Measurements from ENCODE around the gene RABGAP1.
A peak's percentile ranks its signal among the peaks of the same experiment; 100 is the strongest.

The RABGAP1 gene

GRCh38 chr9:122944960-122945888 lies 4.4 kb downstream of the RABGAP1 start:
- no peak for DNase-seq (ENCODE audit: low spot score)

GRCh38 chr9:122946461-122947005 lies 5.7 kb downstream of the RABGAP1 start:
- DNase-seq (ENCODE audit: low spot score) = no peak

GRCh38 chr9:122948313-122948712 lies 7.5 kb downstream of the RABGAP1 start:
- DNase-seq (ENCODE audit: low spot score) = no peak

- DNase-seq (ENCODE audit: low spot score) = no peak
These were observed 8.9 kb downstream of the RABGAP1 start for GRCh38 chr9:122949696-122950095.

GRCh38 chr9:122950263-122950662 lies 9.4 kb downstream of the RABGAP1 start:
- no peak for DNase-seq (ENCODE audit: low spot score)

- DNase-seq (ENCODE audit: low spot score) = no peak
These were observed 10.2 kb downstream of the RABGAP1 start for GRCh38 chr9:122951056-122951455.

GRCh38 chr9:122954253-122954691 lies 13.5 kb downstream of the RABGAP1 start:
- no peak for DNase-seq (ENCODE audit: low spot score)

GRCh38 chr9:122955961-122956360 lies 15.1 kb downstream of the RABGAP1 start:
- DNase-seq (ENCODE audit: low spot score) = no peak

- no peak for DNase-seq (ENCODE audit: low spot score)
These were observed 20.3 kb downstream of the RABGAP1 start for GRCh38 chr9:122961139-122961538.

- DNase-seq (ENCODE audit: low spot score) = no peak
These were observed 34.4 kb downstream of the RABGAP1 start for GRCh38 chr9:122975196-122975595.

GRCh38 chr9:122978601-122979000 lies 37.8 kb downstream of the RABGAP1 start:
- no peak for DNase-seq (ENCODE audit: low spot score)

GRCh38 chr9:122986010-122986409 lies 45.2 kb downstream of the RABGAP1 start:
- no peak for DNase-seq (ENCODE audit: low spot score)

- no peak for DNase-seq (ENCODE audit: low spot score)
These were observed 47.3 kb downstream of the RABGAP1 start for GRCh38 chr9:122988141-122988540.

GRCh38 chr9:122988920-122989621 lies 48.3 kb downstream of the RABGAP1 start:
- DNase-seq (ENCODE audit: low spot score) = no peak

GRCh38 chr9:122991370-122991830 lies 50.6 kb downstream of the RABGAP1 start:
- peak; percentile 70 for DNase-seq (ENCODE audit: low spot score)

GRCh38 chr9:122996586-122996985 lies 55.8 kb downstream of the RABGAP1 start:
- DNase-seq (ENCODE audit: low spot score) = peak; percentile 24

- no peak for DNase-seq (ENCODE audit: low spot score)
These were observed 57.6 kb downstream of the RABGAP1 start for GRCh38 chr9:122998448-122998847.

- DNase-seq (ENCODE audit: low spot score) = no peak
These were observed 59.7 kb downstream of the RABGAP1 start for GRCh38 chr9:123000371-123001068.

- no peak for DNase-seq (ENCODE audit: low spot score)
These were observed 61.9 kb downstream of the RABGAP1 start for GRCh38 chr9:123002754-123003153.

- peak; percentile 38 for DNase-seq (ENCODE audit: low spot score)
These were observed 62.6 kb downstream of the RABGAP1 start for GRCh38 chr9:123003466-123003865.

- DNase-seq (ENCODE audit: low spot score) = no peak
These were observed 65.1 kb downstream of the RABGAP1 start for GRCh38 chr9:123005964-123006363.

- DNase-seq (ENCODE audit: low spot score) = no peak
These were observed 66.4 kb downstream of the RABGAP1 start for GRCh38 chr9:123007269-123007668.

Measured in hematopoietic multipotent progenitor cell treated with erythropoietin and hydrocortisone succinate and interleukin-3 and kit ligand, for 15 days (in vitro differentiated cells).